ENCODE measurements around the gene MAP7.

GRCh38 chr6:136427378-136427717 is 122.9 kb downstream of the MAP7 start:
- no peak for TF ChIP-seq EP300 (IDR thresholded peaks at IDR 0.05)
- TF ChIP-seq, protein P1, sequence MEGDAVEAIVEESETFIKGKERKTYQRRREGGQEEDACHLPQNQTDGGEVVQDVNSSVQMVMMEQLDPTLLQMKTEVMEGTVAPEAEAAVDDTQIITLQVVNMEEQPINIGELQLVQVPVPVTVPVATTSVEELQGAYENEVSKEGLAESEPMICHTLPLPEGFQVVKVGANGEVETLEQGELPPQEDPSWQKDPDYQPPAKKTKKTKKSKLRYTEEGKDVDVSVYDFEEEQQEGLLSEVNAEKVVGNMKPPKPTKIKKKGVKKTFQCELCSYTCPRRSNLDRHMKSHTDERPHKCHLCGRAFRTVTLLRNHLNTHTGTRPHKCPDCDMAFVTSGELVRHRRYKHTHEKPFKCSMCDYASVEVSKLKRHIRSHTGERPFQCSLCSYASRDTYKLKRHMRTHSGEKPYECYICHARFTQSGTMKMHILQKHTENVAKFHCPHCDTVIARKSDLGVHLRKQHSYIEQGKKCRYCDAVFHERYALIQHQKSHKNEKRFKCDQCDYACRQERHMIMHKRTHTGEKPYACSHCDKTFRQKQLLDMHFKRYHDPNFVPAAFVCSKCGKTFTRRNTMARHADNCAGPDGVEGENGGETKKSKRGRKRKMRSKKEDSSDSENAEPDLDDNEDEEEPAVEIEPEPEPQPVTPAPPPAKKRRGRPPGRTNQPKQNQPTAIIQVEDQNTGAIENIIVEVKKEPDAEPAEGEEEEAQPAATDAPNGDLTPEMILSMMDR (IDR thresholded peaks at IDR 0.05) = no peak
- no peak for TF ChIP-seq POLR2A (IDR thresholded peaks at IDR 0.05)
